Nephron progenitor cell (in vitro differentiated cells): ENCODE data around the gene EBF3.

ENCODE experiments used
- DNase-seq: peaks from one replicate; pipeline ENCODE4 v3.0.0; 2021
- H3K27ac Mint-ChIP-seq: 2 replicates; pipeline ENCODE4 v1.8.0; 2021; ENCODE audit warnings: mild to moderate bottlenecking, moderate library complexity, mixed read lengths
- H3K27me3 Mint-ChIP-seq: 2 replicates; pipeline ENCODE4 v1.8.0; 2021; ENCODE audit warnings: mild to moderate bottlenecking, low read depth, mixed read lengths; ENCODE audit not compliant: poor library complexity
- H3K36me3 Mint-ChIP-seq: 2 replicates; pipeline ENCODE4 v1.8.0; 2021; ENCODE audit warnings: low read depth, mixed read lengths
- H3K4me1 Mint-ChIP-seq: 2 replicates; pipeline ENCODE4 v1.8.0; 2021; ENCODE audit warnings: mixed read lengths
- H3K4me3 Mint-ChIP-seq: 2 replicates; pipeline ENCODE4 v1.8.0; 2021; ENCODE audit warnings: mild to moderate bottlenecking, moderate library complexity, mixed read lengths
- H3K9me3 Mint-ChIP-seq: 2 replicates; pipeline ENCODE4 v1.8.0; 2021; ENCODE audit warnings: mild to moderate bottlenecking, moderate library complexity, mixed read lengths
- TF ChIP-seq, protein P1 (sequence below): fragments of 200-600 bp; sonication (generic); IDR thresholded peaks from 2 replicates; pipeline ENCODE4 v1.5.0; 2021; ENCODE audit warnings: antibody characterized with exemption

Gene EBF3

DNA sequence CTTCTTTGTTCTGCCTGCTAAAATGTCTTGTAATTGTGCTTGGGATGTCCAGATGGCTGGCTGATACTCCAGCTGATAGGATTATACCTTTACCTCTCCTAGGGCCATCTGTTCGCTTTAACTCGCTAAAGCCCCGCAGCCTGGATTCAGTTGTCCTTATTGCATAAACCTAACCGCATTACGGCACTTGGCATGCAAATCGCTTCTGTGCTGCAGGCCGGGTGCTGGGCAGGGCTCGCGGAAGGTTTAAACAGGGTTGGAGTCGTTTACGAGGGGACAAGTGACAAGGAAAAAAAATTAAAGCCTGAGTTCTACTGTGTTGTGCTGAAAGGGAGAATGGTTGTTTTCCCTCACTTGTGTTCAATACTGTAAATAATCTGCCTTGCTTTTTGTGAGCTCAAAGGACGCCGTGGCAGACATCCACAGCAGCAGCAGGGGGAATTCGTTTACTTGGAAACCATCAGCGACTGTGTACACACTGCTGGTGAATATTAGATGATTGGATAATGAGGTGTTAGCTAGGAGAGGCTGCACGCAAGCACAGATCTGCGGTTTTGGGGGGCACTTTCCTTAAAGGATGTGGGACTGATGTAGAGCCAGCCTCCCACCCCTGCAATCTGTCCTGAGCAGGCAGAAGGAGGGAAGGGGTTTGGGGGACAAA, 93.0 kb downstream of the EBF3 start:
- no peaks in the 10 kb centered on the region for H3K9me3 Mint-ChIP-seq
- peaks cover 72% of the 10 kb centered on the region for H3K36me3 Mint-ChIP-seq
- peaks cover 3% of the 10 kb centered on the region for H3K27me3 Mint-ChIP-seq
- peaks cover 50% of the 10 kb centered on the region for H3K4me1 Mint-ChIP-seq
- TF ChIP-seq, protein P1, sequence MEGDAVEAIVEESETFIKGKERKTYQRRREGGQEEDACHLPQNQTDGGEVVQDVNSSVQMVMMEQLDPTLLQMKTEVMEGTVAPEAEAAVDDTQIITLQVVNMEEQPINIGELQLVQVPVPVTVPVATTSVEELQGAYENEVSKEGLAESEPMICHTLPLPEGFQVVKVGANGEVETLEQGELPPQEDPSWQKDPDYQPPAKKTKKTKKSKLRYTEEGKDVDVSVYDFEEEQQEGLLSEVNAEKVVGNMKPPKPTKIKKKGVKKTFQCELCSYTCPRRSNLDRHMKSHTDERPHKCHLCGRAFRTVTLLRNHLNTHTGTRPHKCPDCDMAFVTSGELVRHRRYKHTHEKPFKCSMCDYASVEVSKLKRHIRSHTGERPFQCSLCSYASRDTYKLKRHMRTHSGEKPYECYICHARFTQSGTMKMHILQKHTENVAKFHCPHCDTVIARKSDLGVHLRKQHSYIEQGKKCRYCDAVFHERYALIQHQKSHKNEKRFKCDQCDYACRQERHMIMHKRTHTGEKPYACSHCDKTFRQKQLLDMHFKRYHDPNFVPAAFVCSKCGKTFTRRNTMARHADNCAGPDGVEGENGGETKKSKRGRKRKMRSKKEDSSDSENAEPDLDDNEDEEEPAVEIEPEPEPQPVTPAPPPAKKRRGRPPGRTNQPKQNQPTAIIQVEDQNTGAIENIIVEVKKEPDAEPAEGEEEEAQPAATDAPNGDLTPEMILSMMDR = no peak
- peak overlapping the region; percentile 32 for H3K27ac Mint-ChIP-seq
- peak overlapping the region; percentile 40 for H3K4me3 Mint-ChIP-seq
- DNase-seq = no peak

DNA sequence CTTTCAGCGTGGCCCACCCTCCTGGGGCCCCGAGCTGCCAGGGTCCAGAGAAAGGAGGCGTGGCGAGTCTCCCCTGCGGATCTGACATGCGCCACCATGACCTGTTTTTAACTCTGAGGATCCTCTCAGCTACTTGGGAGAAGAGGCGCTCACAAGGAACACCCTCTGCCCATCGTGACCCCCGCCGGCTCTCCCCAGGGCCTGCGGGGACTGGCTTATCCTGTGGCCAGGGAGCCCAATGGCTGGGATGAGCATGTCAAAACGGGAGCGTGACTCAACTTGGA, 93.7 kb downstream of the EBF3 start:
- H3K9me3 Mint-ChIP-seq = no peaks in the 10 kb centered on the region
- H3K36me3 Mint-ChIP-seq = peaks cover 67% of the 10 kb centered on the region
- peaks cover 50% of the 10 kb centered on the region for H3K4me1 Mint-ChIP-seq
- DNase-seq = no peak
- TF ChIP-seq, protein P1 = no peak
- peaks cover 3% of the 10 kb centered on the region for H3K27me3 Mint-ChIP-seq
- no peak overlapping the region for H3K27ac Mint-ChIP-seq
- no peak overlapping the region for H3K4me3 Mint-ChIP-seq

GRCh38 chr10:129869596-129870473, 94.2 kb downstream of the EBF3 start:
- Mint-ChIP-seq H3K4me1 (peaks cover 50% of the 10 kb centered on the region), H3K27me3 (peaks cover 3% of the 10 kb centered on the region), H3K27ac (no peak overlapping the region), H3K4me3 (no peak overlapping the region), H3K9me3 (no peaks in the 10 kb centered on the region), H3K36me3 (peaks cover 66% of the 10 kb centered on the region)
- TF ChIP-seq, protein P1 = no peak
- no peak for DNase-seq

DNA sequence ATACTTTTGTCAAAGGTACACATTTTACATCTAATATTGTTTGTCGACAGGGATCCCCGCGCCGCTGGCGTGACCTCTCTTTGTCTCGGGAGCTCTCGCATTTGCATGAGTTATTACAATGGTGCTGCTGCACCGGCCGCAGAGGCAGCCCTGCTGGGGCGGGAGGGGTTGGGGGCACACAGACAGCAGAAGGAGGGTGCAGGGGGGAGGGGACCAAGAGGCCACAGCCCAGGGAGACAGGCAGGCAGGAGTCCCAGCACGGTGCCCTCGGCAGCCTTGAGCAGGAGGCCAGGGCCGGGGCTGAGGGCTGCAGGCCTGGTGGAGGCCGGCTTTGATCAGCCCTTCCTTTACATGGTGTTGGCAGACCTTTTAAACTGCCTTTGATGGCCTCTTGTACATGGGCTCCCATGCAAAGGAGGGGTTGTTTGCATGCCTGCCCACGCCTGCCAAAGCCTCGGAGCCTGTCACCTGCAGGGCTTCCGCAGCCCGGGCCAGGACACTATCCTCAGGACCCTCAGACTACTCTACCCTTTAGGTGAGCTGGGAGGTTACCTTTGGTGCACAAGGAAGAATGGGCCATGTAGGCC, 95.5 kb downstream of the EBF3 start:
- Mint-ChIP-seq H3K9me3 (no peaks in the 10 kb centered on the region), H3K27ac (peak overlapping the region; percentile 48)
- no peak for DNase-seq

DNA sequence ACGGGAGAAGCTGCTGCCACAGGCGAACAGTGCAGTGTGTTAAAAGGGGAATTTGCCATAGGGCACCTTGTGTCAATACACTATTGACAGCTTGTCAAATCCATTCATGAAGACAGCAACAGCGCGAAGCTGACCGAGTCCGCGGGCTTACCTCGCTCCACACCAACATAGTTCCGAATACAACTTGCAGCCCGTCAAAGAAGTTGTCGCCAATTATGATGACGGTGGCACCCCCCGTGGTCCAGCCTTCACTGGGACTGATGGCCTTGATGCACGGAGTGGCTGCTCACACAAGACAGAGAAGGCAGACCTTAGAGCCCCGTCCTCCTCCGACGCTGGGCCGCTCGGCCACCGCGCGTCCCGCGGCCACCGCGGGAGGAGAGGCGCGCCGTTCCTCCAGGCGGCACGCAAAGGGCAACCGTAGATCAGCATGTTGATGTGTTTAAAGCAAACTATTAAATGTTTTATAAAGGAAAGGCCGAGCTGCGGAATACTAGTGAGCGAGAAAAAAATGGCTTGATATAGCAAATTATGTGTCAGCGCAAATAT, 96.4 kb downstream of the EBF3 start:
- TF ChIP-seq, protein P1 = no peak
- H3K27me3 Mint-ChIP-seq = no peaks in the 10 kb centered on the region
- H3K36me3 Mint-ChIP-seq = peaks cover 50% of the 10 kb centered on the region
- no peak overlapping the region for H3K4me3 Mint-ChIP-seq
- DNase-seq = no peak
- peaks cover 63% of the 10 kb centered on the region for H3K4me1 Mint-ChIP-seq
- no peaks in the 10 kb centered on the region for H3K9me3 Mint-ChIP-seq
- H3K27ac Mint-ChIP-seq = no peak overlapping the region

More for the DNA sequence above, 95.5 kb downstream of the EBF3 start:
- peaks cover 3% of the 10 kb centered on the region for H3K27me3 Mint-ChIP-seq
- peaks cover 53% of the 10 kb centered on the region for H3K36me3 Mint-ChIP-seq
- H3K4me1 Mint-ChIP-seq = peaks cover 58% of the 10 kb centered on the region
- TF ChIP-seq, protein P1 = no peak
- no peak overlapping the region for H3K4me3 Mint-ChIP-seq
